Measurements from ENCODE around the gene CCDC69.
A peak's percentile ranks its signal among the peaks of the same experiment; 100 is the strongest.

- TF ChIP-seq CTCF (IDR thresholded peaks at IDR 0.05) (peak in 3 of 4 donors; percentile 7 to 14 (median 8)), POLR2A (IDR thresholded peaks at IDR 0.05) (no peak)
Measured at GRCh38 chr5:151219789-151220188, 4.1 kb downstream of the CCDC69 start.
